B cell (primary cell): ENCODE data around the gene IGF1R. TPM values are rescaled to one million over a fixed set of nuclear protein-coding genes. Genes with fewer than 3 reads are reported as not detected.

Source experiments
- ATAC-seq: fragments of 200-7000 bp; cut with Tn5 transposase; one replicate; pipeline ENCODE4 v1.10.0; 2021; ENCODE audit warnings: low read depth, mild to moderate bottlenecking, moderate number of reproducible peaks, moderate library complexity
- CTCF ChIA-PET: fragments of 350-600 bp; sonication (Branson Sonifier 250); formaldehyde crosslinking; loops from one replicate; lab custom pipeline; 2021; ENCODE audit warnings: antibody characterized with exemption, inconsistent platforms; lab: Charles Lee
- POLR2A ChIA-PET: fragments of 350-600 bp; sonication (Branson Sonifier 250); formaldehyde crosslinking; loops from one replicate; lab custom pipeline; 2021; ENCODE audit warnings: antibody characterized with exemption; lab: Charles Lee
- DNase-seq: peaks from one replicate; pipeline ENCODE4 v3.0.0; 2013
- H2AFZ ChIP-seq: 2 replicates; pipeline ENCODE4 v1.6.1; 2012; ENCODE audit warnings: mild to moderate bottlenecking, low read depth, low read length; ENCODE audit not compliant: insufficient read depth, poor library complexity, severe bottlenecking
- H3K27ac ChIP-seq, 2 donors: 1 replicate in 1 of 2; 2 replicates in 1 of 2; pipeline ENCODE4 v1.5.1; 2012 to 2013; ENCODE audit warnings: low read length in 2 of 2, mild to moderate bottlenecking in 2 of 2, moderate library complexity in 1 of 2
- H3K27me3 ChIP-seq, 4 experiments: fragments of 200-600 bp in 1 of 4; sonication (generic) in 1 of 4; replicated peaks in 1 of 4; 1 replicate in 2 of 4; 2 replicates in 2 of 4; pipeline versions ENCODE4 v1.6.1 to v1.7.0; 2013 to 2016; ENCODE audit warnings: low read length in 3 of 4, mild to moderate bottlenecking in 2 of 4, mixed read lengths in 1 of 4, moderate library complexity in 1 of 4; ENCODE audit not compliant: insufficient read depth in 4 of 4, control insufficient read depth in 3 of 4; ENCODE audit errors: control extremely low read depth in 1 of 4
- H3K36me3 ChIP-seq, 2 experiments: replicated peaks in 1 of 2; 1 replicate in 1 of 2; 2 replicates in 1 of 2; pipeline versions ENCODE4 v1.6.1 to v1.7.1; 2013; ENCODE audit warnings: low read length in 1 of 2; ENCODE audit not compliant: insufficient read depth in 2 of 2, control insufficient read depth in 1 of 2; ENCODE audit errors: control extremely low read depth in 1 of 2, extremely low read depth in 1 of 2
- H3K4me1 ChIP-seq, 2 donors: fragments of 200-600 bp in 1 of 2; sonication (generic) in 1 of 2; 1 replicate in 1 of 2; 2 replicates in 1 of 2; pipeline versions ENCODE4 v1.5.1 to v1.6.1; 2013 to 2017; ENCODE audit warnings: low read length in 2 of 2; ENCODE audit not compliant: control insufficient read depth in 2 of 2, insufficient read depth in 2 of 2
- H3K4me2 ChIP-seq: replicated peaks from 2 replicates; pipeline ENCODE3; 2012; ENCODE audit warnings: mild to moderate bottlenecking, low read depth, low read length; ENCODE audit not compliant: poor library complexity, severe bottlenecking
- H3K4me3 ChIP-seq, 5 experiments: fragments of 200-600 bp in 1 of 5; sonication (generic) in 1 of 5; 1 replicate in 3 of 5; 2 replicates in 2 of 5; pipeline versions ENCODE4 v1.5.1 to v1.7.0; 2011 to 2016; ENCODE audit warnings: low read length in 4 of 5, mild to moderate bottlenecking in 4 of 5, low read depth in 2 of 5, control low read depth in 1 of 5, moderate library complexity in 1 of 5; ENCODE audit not compliant: insufficient read depth in 1 of 5; ENCODE audit errors: control extremely low read depth in 1 of 5, extremely low read depth in 1 of 5
- H3K79me2 ChIP-seq: fragments of 200-600 bp; sonication (generic); one replicate; pipeline ENCODE4 v1.6.0; 2016; ENCODE audit warnings: low read length; ENCODE audit not compliant: control insufficient read depth, insufficient read depth
- H3K9ac ChIP-seq: fragments of 200-600 bp; sonication (generic); 2 replicates; pipeline ENCODE4 v1.6.1; 2017; ENCODE audit warnings: mild to moderate bottlenecking, low read length, moderate library complexity
- H3K9me3 ChIP-seq, 3 donors: one replicate each; pipeline versions ENCODE4 v1.6.1 to v1.7.1; 2013; ENCODE audit warnings: low read length in 2 of 3; ENCODE audit not compliant: control insufficient read depth in 2 of 3, insufficient read depth in 1 of 3; ENCODE audit errors: control extremely low read depth in 1 of 3
- H4K20me1 ChIP-seq: 2 replicates; pipeline ENCODE4 v1.6.0; 2012; ENCODE audit warnings: mild to moderate bottlenecking, low read length; ENCODE audit not compliant: insufficient read depth, control insufficient read depth, poor library complexity, severe bottlenecking
- H3K27ac Mint-ChIP-seq: one replicate; pipeline ENCODE4 v1.8.0; 2021; ENCODE audit warnings: mixed read lengths
- H3K27me3 Mint-ChIP-seq: one replicate; pipeline ENCODE4 v1.8.0; 2021; ENCODE audit warnings: mixed read lengths
- H3K4me1 Mint-ChIP-seq: one replicate; pipeline ENCODE4 v1.8.0; 2021; ENCODE audit warnings: mixed read lengths
- H3K4me3 Mint-ChIP-seq: one replicate; pipeline ENCODE4 v1.8.0; 2021; ENCODE audit warnings: mixed read lengths
- H3K9me3 Mint-ChIP-seq: one replicate; pipeline ENCODE4 v1.8.0; 2022; ENCODE audit warnings: mixed read lengths; ENCODE audit not compliant: insufficient read depth
- CTCF ChIP-seq: fragments of 200-600 bp; IDR thresholded peaks from one replicate; pipeline ENCODE4 v1.8.0; 2022; ENCODE audit warnings: antibody characterized with exemption, mild to moderate bottlenecking
- EZH2 ChIP-seq: IDR thresholded peaks from 2 replicates; pipeline ENCODE4 v1.6.1; 2012; ENCODE audit warnings: borderline replicate concordance, low read depth, mild to moderate bottlenecking, moderate library complexity, low read length; ENCODE audit not compliant: insufficient read depth, poor library complexity, severe bottlenecking
- WGBS: methylation state at CpG from one replicate; pipeline ENCODE4 v1.1.5; 2013; ENCODE audit warnings: missing lambda C conversion rate; ENCODE audit not compliant: insufficient coverage; 5-methylcytosine and 5-hydroxymethylcytosine counted together
- intact Hi-C: fragments of 100-400 bp; cut with micrococcal nuclease; formaldehyde crosslinking; loops from one replicate; pipeline ENCODE4 v1.10.0; 2022
- polyA plus RNA-seq: library from polyadenylated mRNA; depleted of rRNA; stranded (reverse); fragments of >200 nt; gene quantifications from 2 replicates; pipeline ENCODE4 v1.2.3, GENCODE V29; 2012
- total RNA-seq, 2 donors: library from RNA; stranded (reverse); fragments of 120-200 nt in 1 of 2; gene quantifications; 1 replicate in 1 of 2; 2 replicates in 1 of 2; pipeline versions ENCODE4 v1.2.3 to v1.2.4, GENCODE V29; 2013 to 2022

The IGF1R gene
- total and polyA plus RNA-seq, 2 donors (not counting 1 experiment from before 2014, with no cell fraction given): 5.4 to 23.1 TPM

DNA sequence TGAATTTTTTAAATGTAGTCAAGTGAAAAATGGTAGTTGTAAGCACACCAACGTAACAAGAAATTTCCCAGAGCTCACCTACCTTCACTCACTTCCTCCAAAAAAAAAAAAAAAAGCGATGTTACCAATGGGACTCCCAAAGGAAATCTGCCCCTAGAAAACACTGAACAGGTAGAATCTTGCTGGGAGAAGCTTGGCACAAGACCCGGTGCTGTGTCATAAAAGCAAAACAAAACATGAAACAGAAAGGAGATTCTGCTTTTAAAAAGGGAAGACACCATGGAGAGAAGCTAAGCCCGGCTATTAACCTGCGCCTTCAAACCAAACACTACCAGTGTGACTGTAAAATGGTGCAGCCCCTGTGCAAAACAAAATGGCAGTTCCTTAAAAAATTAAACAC lies 318.8 kb downstream of the IGF1R start:
- Histone ChIP-seq H3K9me3 (peaks cover 0 to under 1% (median 0%) of the 10 kb centered on the region in 3 donors), H3K79me2 (no peaks in the 10 kb centered on the region), H3K27ac (no peak overlapping the region), H3K4me1 (no peaks in the 10 kb centered on the region), H3K4me2 (no peak overlapping the region), H3K9ac (no peak overlapping the region), H3K4me3 (no peak overlapping the region), H4K20me1 (no peaks in the 10 kb centered on the region), H3K36me3 (peaks cover 0 to 2% of the 10 kb centered on the region in 2 experiments), H2AFZ (no peak overlapping the region), H3K27me3 (peaks cover 0 to 2% (median 0%) of the 10 kb centered on the region in 4 experiments)
- Mint-ChIP-seq H3K4me3 (no peak overlapping the region), H3K9me3 (no peaks in the 10 kb centered on the region), H3K27ac (no peak overlapping the region), H3K4me1 (no peaks in the 10 kb centered on the region), H3K27me3 (peaks cover 10% of the 10 kb centered on the region)
- POLR2A ChIA-PET: no interaction called here
- CTCF ChIA-PET: interaction anchor here (0.7 kb wide), 1 partner anchor 362 kb away, joined by 3 read pairs; no protein-coding TSS in a partner anchor
- WGBS: 64% methylated on average over 3 of the region's 5 CpGs
- ATAC-seq (no peak), DNase-seq (no peak)
- TF ChIP-seq EZH2 (no peak), CTCF (no peak)
- intact Hi-C loops: no loop called here

- Mint-ChIP-seq H3K4me1 (no peaks in the 10 kb centered on the region), H3K27me3 (peaks cover 10% of the 10 kb centered on the region), H3K4me3 (no peak overlapping the region), H3K27ac (no peak overlapping the region), H3K9me3 (no peaks in the 10 kb centered on the region)
- Histone ChIP-seq H3K4me3 (no peak overlapping the region), H3K4me1 (no peaks in the 10 kb centered on the region), H3K36me3 (no peaks in the 10 kb centered on the region), H4K20me1 (no peaks in the 10 kb centered on the region), H3K27me3 (peaks cover 0 to 2% (median 0%) of the 10 kb centered on the region in 4 experiments), H3K27ac (no peak overlapping the region), H3K9me3 (no peaks in the 10 kb centered on the region), H2AFZ (no peak overlapping the region), H3K9ac (no peak overlapping the region), H3K79me2 (no peaks in the 10 kb centered on the region), H3K4me2 (no peak overlapping the region)
- POLR2A ChIA-PET: no interaction called here
- no peak for ATAC-seq
- TF ChIP-seq CTCF (no peak), EZH2 (no peak)
- DNase-seq: no peak
- 83% methylated on average over 3 of the region's 5 CpGs for WGBS
- intact Hi-C loops: no loop called here
- CTCF ChIA-PET: no interaction called here
Observed at GRCh38 chr15:98967916-98968315, 319.6 kb downstream of the IGF1R start.
